K562 (cell line): ENCODE results near the gene IFNGR1.

ENCODE experiments used
- BACH1 ChIP-seq: fragments of 200-800 bp; sonication (Bioruptor generic); IDR thresholded peaks from 2 replicates; pipeline ENCODE4 v1.6.1; 2016; ENCODE audit warnings: missing genetic modification characterization, missing compliant biosample characterization
- CBX2 ChIP-seq: fragments of 200-600 bp; sonication (generic); IDR thresholded peaks from one replicate; pipeline ENCODE4 v1.6.1; 2012; ENCODE audit warnings: mild to moderate bottlenecking, low read length, inconsistent platforms; ENCODE audit not compliant: insufficient read depth, poor library complexity, severe bottlenecking
- CTCF ChIP-seq, 3 experiments: IDR thresholded peaks in 2 of 3; conservative IDR thresholded peaks in 1 of 3; 2 replicates each; pipeline ENCODE4 v1.5.1; 2011 to 2012; ENCODE audit warnings: low read length in 3 of 3, mild to moderate bottlenecking in 3 of 3, control low read depth in 2 of 3, improper control_type of control experiment in 1 of 3, inconsistent platforms in 1 of 3, low read depth in 1 of 3, mixed read lengths in 1 of 3, moderate library complexity in 1 of 3; ENCODE audit not compliant: insufficient read depth in 2 of 3
- MAX ChIP-seq: sonication (generic); formaldehyde crosslinking; IDR thresholded peaks from 2 replicates; pipeline ENCODE4 v1.9.0; 2022; ENCODE audit warnings: mild to moderate bottlenecking, missing genetic modification reagents
- NFE2L1 ChIP-seq: fragments of 450-650 bp; IDR thresholded peaks from 2 replicates; pipeline ENCODE4 v1.6.1; 2016; ENCODE audit warnings: missing genetic modification characterization, low read depth, mild to moderate bottlenecking, missing compliant biosample characterization, moderate library complexity, borderline replicate concordance
- PML ChIP-seq: IDR thresholded peaks from 2 replicates; pipeline ENCODE4 v1.6.1; 2012; ENCODE audit warnings: low read length, inconsistent platforms
- YY1 ChIP-seq, 3 experiments: IDR thresholded peaks; 2 replicates each; pipeline ENCODE4 v1.6.1; 2011; ENCODE audit warnings: low read length in 2 of 3, mild to moderate bottlenecking in 2 of 3, moderate library complexity in 2 of 3, borderline replicate concordance in 1 of 3, control low read depth in 1 of 3, low read depth in 1 of 3; ENCODE audit not compliant: insufficient read depth in 3 of 3, insufficient replicate concordance in 2 of 3, control insufficient read depth in 1 of 3, insufficient read length in 1 of 3; ENCODE audit errors: extremely low read depth in 1 of 3
- ZFP36 ChIP-seq: fragments of 150-350 bp; IDR thresholded peaks from 2 replicates; pipeline ENCODE4 v1.6.1; 2018; ENCODE audit warnings: low read length, low read depth; ENCODE audit not compliant: partially characterized antibody

- TF ChIP-seq CTCF (IDR thresholded peaks at IDR 0.05 in 2 of 3, conservative IDR thresholded peaks at IDR 0.05 in 1 of 3; ENCODE audit: insufficient read depth in 2 of 3, low read depth in 1 of 3, low read length in 3 of 3) (peak in 1 of 3 experiments; percentile 2; a peak in 1 of 6 replicates), MAX (CRISPR knock-in tag) (no peak), NFE2L1 (tag) (peak; percentile 84), PML (no peak), BACH1 (peak; percentile 43; the same call in 1 of the 2 replicates), CBX2 (no peak), YY1 (IDR thresholded peaks at IDR 0.05; ENCODE audit: borderline replicate concordance in 1 of 3, control insufficient read depth in 1 of 3, extremely low read depth in 1 of 3, insufficient read depth in 3 of 3, insufficient read length in 1 of 3, insufficient replicate concordance in 2 of 3, low read depth in 1 of 3, low read length in 2 of 3) (no peak), ZFP36 (no peak)
Observed at GRCh38 chr6:137233911-137234863, 15.0 kb upstream of the IFNGR1 start.
